OCI-M1 (cell line): Measurements from ENCODE around the gene SGSM2.

Source experiments
- DNase-seq: peaks from one replicate; lab custom pipeline; 2025; lab: John Stamatoyannopoulos, UW

The SGSM2 gene

DNA sequence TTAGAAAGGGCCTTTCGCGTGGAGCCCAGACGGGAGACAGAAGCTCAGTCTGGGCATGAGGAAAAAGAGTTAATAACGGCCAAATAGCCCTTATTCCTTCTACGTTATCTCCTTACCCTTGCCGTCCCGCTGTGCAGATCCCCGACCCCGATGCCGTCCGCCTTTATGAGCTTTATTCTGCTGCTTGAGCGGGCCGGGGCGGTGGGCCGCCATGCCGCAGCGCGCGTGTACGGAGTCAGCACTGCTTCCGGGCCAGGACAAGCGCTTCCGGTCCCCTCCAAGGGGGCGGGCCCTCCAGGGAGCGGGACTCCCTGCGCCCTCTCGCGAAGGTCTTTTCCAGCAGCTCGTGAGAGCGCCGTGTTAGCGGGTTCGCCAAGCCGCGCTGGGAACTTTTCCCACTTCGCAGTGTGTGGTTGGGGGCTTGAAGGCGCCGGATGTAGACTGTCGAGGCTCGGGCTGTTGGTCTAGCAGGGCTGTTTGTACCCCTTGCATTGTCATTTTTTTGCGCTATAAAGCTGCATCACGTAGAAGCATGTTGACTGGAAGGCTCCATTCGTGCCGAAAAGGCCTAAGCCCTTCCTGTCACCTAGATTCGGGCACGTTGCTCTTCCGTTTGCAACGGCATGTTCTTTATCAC is 968 bp upstream of the SGSM2 start, which contains the start of gene TSR1:
TSS of gene TSR1 (minus strand) at position 243 of the 637 bp plus-strand sequence. CDS start at position 213, 30 bp downstream.
- DNase-seq = peak; percentile 94

DNA sequence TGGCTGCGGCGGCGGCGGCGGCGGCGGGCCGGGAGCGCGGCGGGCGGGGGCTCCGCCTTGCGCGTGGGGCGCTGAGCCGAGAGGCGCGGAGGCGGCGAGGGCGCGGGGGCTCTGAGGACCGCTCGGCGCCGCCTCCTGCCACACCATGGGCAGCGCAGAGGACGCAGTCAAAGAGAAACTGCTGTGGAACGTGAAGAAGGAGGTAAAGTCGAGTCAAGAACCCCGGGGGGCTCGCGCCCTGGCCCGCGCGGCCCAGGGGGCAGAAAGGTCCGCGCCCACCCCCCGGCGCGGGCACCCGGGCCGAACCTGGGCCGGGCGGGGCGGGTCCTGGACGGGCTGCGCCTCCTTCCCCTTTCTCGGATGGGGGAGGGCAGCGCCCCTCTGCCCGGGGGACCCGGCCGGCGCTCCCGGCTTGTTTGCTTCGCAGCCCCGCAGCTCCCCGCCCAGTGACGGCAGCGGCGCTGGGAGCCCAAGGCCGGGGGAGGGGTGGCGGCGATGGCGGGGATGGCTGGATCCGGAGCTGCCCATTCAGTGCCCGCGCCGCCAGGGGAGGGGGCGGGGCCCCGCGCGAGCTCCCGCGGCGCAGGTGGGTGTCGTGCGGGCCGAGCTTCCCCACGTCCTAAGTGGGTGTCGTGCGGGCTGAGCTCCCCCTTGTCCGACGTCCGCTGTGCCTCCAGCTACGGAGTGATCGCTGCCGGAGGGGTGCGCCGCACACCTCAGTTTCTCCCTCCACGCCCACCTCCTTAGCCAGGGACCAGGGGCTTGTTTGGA is 428 bp downstream of the SGSM2 start:
- peak; percentile 55 for DNase-seq

DNA sequence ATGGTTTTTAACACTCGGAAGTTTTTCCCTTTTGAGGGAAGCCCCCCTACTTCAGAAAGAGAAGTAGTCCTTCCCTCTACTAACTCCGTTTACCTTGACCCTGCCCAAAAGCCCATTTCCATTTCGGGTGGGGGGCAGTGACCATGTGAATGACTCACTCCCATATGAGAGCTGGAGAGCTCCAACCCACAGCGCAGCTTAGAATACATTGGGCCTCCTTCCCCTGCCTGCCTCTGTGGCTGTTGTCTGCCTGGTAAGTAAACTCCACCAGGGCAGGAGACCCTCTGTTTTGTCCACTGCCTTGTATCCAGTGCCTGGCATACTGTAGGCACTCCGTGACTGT is 985 bp downstream of the SGSM2 start:
- DNase-seq = peak; percentile 42

DNA sequence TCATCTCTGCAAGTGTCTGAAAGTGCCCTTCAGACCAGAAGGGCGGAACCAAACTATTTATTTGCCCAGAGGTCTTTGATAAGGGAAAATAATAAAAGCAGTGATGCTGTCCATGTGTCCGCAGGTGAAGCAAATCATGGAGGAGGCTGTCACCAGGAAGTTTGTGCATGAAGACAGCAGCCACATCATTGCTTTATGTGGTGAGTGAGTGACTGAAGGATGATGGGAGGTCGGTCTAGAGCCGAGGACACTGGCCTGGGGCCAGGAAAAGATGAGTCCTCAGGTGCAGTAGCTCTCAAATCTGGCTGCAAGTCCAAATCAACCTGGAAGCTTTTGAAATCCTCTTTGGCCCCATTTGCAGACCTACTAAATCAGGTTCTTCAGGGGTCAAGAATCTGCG is 6.1 kb downstream of the SGSM2 start:
- no peak for DNase-seq

DNA sequence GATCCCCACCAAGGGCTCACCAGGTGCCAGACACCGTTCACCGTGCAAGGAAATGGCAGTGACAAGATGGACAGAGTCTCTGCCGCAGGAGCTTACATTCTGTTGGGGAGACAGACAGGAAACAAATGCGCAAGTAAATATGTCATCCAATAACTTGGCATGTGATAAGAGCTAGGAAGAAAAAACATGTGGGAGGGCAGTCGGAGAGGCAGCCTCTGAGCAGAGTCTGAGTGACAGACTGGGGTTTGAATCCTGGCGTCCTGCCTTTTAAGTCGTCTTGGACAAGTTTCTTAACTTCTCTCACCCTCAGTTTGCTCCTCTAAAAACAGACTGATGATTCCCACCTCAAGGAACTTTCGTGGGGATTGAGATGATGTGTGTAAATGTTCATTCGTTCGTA is 7.2 kb downstream of the SGSM2 start:
- DNase-seq = no peak

DNA sequence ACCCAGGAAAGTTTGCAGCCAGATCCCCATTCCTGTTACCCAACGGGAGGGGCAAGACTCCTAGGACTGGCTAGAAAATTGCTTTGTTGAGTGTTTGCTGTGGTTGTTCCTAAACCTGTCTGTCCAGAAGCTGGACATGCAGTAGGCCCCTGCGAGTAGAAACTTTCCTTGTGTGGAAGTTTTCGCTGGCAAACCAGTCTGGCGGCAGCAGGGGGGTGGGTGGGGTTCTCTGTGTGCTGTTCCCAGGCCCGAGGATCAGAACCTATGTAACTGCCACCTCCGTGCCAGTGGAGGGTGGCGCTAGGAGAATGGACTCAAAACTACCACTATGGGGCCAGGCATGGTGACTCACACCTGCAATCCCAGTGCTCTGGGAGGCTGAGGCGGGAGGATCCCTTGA is 9.2 kb downstream of the SGSM2 start:
- no peak for DNase-seq

DNA sequence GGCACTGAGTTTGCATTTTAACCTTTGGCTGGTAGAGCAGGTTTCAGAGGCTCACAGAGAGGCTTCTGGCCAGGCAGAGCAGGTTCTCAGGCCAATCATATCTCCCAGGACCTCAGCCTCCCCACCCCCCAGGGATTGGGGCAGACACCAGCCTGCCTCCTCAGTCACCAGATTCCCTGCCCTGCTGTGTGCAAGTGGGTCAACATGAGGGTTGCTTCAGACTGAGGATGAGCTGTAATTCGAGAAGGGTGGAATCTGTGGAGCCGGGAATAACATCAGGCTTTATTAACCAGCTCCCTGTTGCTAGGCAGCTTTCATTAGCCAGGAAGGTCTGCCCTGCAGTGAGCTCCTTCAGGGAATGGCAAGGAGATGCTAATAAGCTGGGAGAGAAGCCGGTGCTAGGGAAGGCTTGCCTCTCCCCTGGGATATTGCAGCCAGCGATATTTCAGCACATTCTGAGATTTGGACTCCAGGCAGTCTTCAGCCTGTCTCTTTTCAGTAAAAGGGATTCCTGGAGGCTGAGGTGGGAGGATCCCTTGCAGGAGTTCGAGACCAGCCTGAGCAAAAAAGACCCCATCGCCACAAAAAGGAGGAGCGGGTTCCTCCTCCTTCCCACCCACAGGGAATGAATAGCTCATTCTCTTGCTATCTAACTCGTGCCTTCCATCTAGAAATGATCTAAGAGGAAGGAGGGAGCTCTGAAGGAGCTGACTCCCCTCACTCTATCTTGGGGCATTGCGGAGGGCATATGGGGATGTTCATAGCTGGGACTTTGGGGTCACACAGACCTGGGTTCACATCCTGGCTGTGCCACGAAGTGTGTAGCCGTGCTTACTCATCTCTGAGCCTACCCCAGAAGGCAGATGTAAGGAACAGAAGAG is 10.7 kb downstream of the SGSM2 start:
- no peak for DNase-seq

DNA sequence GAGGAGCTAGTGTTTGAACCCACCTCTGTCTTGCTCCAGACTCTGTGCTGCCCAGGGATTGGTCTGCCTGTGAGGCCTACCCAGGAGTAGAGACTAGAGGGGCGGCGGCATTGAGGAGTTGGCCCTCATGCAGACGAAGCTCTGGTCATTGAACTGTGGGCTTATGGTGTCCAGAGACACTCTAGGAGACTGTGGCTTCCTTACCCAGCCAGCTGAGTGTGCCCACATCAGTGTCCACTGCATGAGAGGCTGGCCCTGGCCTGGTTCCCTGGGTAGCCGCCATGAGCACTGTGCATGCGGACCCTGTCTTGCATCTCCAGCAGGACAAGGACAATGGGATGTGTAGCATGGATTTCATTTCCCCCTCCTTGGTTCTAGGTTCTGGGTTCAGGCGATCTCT is 14.0 kb downstream of the SGSM2 start:
- DNase-seq = no peak

DNA sequence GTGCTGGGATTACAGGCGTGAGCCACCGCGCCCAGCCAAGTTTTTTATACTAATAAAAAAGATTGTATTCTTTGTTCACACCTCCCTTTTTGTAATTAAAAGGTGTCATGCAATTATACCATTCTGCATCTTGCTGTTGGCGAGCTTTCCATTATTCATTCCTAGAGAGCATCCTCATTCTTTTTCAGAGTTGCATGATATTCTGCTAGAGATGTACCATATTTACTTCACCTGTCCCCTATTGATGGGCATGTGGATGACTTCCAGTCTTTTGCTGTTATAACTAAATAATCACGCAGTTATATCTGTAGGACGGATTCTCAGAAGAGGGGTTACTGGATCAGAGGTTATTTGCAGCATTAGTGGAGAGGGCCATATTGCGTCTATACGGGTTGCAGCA is 17.0 kb downstream of the SGSM2 start:
- no peak for DNase-seq

DNA sequence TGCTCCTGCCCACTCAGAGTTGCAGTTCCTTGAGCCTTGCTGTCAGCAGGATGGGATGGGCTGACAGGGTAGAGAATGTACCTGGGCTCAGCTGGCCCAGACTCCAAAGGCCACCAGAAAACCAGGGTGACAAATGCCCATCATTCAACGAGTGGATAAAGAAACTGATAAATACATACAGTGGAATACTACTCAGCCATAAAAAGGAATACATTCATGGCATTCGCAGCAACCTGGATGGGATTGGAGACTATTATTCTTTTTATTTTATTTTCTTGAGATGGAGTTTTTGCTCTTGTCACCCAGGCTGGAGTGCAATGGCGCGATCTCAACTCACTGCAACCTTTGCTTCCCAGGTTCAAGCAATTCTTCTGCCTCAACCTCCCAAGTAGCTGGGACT is 19.9 kb downstream of the SGSM2 start:
- DNase-seq = no peak

DNA sequence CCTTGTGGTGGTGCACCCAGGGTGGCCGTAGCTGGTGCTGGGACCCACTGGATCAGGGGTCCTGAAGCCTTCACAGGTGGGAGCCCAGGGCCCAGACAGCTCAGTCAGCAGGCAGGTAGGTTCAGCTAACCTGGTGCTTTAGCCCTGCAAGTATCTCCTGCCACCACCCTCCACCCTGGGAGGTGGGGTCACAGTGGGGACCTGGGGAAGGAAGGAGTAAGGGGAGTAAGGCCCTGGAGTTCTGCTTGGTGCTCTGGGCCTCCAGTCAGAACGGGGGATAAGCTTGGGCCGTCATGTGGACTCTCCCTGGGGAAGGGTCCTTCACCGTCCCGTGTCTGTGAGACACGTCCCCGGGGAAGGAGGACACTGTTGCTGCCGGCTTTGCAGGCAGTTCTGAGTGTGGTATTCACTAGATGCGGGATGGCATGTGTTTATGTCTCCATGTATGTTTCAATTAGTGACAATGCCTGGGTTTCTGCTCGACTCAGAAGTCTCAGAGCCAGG is 20.7 kb downstream of the SGSM2 start:
- DNase-seq = no peak

DNA sequence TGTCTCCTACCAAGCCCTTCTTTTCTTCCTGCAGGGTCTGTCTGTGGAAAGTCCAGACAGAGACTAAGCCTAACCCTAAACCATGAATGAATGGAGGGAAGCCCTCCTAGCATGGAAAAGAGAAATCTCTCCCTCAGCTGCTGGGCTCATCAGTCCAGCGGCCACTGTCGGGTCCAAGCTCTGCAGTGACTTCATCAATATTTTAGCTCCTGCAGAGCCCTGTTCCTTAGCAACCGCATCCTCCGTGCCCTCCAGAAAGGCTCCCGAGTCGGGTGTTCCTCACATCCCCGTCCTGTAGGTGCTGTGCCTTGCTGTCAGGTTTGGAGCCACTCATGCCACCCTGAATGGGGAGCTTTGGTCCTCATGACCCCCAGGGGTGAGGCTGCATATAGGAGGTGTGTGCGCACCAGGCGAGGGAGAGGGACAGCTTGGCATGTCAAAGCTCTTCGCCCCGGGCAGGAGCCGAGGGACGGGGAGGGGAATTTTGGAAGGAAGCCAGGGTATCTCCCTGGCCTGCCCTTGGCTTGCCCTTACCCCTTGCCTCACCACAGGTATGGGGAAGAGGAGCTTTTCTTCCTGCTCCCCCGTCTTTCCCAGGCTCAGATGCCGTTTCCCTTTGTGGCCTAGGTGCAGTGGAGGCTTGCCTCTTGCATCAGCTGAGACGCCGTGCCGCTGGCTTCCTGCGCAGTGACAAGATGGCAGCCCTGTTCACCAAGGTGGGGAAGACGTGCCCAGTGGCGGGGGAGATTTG is 23.9 kb downstream of the SGSM2 start:
- DNase-seq = no peak

DNA sequence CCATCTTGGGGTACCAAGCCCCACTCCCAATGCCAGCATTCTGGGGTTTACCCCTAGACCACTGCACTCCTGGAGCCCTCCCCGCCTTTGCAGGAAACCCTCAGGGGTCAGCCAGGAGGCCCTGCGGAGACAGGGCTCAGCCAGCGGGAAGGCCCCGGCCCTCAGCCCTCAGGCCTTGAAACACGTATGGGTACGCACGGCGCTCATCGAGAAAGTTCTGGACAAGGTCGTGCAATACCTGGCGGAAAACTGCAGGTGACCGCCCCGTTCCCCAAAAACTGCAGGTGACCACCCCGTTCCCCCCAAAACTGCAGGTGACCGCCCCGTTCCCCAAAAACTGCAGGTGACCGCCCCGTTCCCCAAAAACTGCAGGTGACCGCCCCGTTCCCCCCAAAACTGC is 24.7 kb downstream of the SGSM2 start:
- DNase-seq = no peak

DNA sequence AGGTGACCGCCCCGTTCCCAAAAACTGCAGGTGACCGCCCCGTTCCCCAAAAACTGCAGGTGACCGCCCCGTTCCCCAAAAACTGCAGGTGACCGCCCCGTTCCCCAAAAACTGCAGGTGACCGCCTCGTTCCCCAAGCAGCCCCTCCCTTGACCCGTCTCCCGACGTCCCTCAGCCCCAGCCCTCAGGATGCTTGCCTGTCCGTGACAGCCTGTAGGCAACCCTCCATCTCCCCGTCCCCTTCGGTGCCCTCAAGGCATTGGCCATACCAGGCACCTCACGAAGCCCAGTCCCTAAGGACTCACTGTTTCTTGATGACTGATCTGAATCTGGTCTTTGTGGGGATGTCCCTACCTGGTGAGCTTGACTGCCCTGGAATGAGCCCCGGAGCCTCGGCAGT is 25.1 kb downstream of the SGSM2 start:
- DNase-seq = no peak

DNA sequence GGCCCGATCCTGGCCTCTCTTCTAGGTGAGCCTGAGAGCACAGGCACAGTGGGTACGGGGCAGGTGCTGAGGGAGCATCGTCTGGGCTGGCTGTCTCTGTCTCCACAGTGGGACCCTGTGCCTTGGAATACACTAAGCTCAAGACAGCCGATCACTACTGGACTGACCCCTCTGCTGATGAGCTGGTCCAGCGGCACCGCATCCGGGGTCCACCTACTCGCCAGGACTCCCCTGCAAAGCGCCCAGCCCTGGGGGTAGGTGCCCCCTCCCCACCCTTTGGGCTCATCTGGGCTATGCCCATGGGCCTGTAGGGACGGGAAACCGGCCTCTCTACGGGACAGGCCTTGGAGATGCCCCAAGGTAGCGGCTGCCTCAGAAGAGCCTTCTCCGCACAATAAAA is 25.6 kb downstream of the SGSM2 start:
- DNase-seq = no peak

DNA sequence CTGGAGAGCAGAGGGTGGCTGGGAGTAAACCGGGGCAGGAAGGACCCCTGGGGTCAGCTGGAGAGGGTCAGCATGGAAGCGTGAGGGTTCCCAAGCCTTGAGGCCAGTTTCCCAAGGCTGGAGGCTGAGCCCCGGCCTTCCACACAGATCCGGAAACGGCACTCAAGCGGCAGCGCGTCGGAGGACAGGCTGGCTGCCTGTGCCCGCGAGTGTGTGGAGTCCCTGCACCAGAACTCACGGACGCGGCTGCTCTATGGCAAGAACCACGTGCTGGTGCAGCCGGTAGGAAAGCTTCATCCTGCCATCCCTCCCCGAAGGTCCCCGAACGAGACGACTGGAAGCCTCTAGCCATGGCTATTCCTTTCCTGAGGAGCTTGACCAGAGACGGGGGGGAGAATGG is 26.0 kb downstream of the SGSM2 start:
- DNase-seq = no peak

DNA sequence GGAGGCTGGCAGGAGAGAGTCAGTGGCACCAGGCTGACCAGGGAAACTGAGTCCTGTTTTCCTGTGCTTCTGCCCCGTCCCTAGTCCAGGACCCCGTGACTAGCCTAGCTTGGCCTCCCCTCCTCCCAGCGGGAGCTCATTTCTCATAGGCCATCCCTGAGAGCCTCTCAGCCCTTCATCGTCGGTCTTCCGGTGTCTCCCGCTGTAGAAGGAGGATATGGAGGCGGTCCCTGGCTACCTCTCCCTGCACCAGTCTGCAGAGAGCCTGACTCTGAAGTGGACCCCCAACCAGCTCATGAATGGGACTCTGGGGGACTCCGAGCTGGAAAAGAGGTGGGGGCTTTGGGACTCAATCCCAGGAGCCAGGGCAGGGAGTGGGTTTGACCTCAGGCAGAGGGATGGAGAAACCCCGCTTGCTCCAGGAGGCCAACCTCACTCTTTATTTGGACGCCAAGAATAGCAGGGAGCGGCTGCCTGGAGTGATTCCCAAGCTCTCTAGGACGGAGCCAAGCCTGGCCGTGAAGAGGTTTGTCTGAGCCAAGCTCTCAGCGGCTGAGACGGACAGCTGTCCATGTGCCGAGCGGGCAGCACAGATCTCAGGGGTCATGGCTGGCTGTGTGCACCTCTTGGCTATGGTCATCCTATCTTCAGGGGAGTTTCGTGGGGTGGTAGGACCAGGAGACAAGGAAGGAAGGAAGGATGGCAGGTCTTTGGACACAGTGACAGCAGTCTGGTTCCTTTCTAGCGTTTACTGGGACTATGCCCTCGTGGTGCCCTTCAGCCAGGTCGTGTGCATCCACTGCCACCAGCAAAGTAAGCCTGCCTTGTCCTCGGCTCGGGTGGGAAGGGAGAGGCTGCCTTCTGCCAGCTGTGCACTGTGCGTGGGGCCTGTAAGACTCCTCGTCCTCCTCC is 26.8 kb downstream of the SGSM2 start:
- no peak for DNase-seq

DNA sequence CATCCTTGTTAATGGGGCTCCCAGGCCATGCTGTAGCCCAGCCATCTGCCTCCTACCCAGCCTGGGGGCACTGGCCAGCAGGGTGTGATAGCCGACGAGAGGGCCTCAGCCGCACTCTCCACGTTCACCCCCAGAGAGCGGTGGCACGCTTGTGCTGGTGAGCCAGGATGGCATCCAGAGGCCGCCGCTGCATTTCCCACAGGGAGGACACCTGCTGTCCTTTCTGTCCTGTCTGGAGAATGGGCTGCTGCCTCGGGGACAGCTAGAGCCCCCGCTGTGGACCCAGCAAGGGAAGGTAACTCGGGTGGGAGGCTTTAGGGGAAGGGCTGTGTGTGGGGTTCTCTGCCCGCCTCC is 27.4 kb downstream of the SGSM2 start:
- no peak for DNase-seq

DNA sequence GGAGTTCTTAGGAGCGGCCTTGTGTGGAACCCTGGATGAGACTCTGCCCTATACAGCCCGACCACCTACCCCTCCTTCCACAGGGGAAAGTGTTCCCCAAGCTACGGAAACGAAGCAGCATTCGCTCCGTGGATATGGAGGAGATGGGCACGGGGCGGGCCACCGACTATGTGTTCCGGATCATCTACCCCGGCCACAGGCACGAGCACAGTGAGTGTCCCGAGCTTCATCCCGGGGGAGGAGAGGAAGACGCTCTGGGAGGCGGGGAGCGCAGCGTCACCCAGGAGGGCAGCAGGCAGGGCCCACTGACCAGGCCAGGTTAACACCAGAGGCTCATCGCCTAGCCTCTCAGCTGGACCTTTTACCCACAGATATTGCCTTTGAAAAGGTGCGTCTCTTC is 27.8 kb downstream of the SGSM2 start:
- no peak for DNase-seq

DNA sequence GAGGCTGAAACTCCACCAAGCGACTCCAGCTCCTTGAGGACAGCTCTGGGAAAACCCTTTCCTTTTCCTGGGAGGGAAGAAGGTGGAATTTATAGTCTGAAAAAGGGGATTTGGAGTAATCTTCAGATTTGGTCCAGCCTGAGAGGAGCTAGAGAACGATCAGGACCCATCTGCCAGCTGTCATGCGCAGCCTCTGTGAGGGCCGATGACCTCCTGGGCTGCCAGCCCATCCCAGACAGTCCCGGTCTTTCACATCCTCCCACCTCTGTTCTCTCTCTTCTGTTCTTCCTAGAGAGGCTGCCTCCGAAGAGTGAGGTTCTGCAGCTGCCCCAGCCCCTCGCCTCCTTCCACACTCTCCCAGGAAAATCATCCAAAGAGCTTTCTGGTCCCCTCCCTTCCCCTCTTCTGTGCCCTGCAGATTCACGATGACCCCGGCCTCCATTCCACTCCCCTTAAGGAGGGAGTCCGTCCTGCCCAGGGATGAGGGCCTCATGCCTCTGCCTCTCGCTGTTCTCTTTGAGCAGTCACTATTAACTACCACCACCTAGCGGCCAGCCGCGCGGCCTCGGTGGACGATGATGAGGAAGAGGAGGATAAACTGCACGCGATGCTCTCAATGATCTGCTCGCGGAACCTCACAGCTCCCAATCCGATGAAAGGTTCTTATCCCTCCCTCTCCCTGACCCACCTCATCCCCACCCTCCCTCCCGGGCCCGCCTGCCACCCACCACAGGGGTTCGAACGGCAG is 29.6 kb downstream of the SGSM2 start:
- DNase-seq = no peak
